ENCODE results near the gene LSAMP.

Gene LSAMP

DNA sequence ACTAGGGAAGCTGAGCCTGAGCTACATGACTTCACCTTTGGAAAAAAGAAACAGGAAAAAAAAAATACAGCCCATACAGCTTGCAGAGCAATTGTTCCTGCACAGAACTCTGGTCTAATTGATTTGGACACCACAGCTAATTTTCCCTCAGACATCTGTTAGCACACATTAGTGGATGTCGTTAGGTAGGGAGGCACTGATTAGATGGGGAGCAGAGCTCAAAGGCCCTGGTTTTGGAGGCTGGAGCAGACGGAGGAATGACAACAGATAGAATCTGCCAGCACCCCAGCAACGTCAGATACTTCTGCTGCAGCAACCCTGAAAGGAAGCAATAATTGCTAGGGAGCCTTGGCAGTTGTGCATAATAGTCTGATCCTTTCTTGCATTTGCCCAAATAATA lies 398.9 kb downstream of the LSAMP start:
- no peak for DNase-seq

DNA sequence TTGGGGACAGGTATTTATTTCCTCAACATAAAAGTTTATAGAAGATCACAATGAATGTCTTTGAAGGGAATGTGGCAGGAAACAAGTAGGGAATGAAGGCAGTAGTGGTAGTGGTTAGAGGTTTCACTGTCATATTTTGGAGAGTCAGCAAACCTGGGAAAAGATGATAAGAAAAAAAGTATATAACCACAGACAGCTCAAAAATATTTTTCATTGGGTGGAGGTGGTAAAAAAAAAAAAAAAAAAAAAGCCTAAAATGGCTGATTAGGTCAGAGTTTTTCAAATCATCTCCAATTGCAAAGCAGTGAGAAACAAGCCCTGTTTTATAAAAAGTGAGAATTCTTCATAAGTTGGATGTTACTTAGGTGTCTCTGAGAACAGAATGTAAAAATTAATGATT lies 400.0 kb downstream of the LSAMP start:
- DNase-seq, result no peak

DNA sequence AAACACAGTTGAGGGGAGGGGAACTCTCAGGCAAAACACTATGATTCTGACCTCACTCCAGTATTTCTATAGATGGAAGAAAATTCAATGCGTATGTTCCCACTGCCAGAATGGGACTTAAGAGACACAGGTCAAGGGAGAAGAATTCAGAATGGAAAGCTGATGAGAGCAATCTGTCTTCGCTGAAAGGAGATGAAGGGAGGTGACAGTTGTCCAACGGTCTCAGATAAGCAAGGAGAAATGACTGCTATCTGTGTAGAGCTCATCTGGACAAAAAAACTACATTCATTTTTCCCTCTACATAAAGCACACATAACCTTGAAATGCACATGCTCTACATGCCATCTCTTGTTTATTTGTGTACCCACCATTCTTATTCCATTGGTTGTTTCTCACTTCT lies 405.1 kb downstream of the LSAMP start:
- no peak for DNase-seq

DNA sequence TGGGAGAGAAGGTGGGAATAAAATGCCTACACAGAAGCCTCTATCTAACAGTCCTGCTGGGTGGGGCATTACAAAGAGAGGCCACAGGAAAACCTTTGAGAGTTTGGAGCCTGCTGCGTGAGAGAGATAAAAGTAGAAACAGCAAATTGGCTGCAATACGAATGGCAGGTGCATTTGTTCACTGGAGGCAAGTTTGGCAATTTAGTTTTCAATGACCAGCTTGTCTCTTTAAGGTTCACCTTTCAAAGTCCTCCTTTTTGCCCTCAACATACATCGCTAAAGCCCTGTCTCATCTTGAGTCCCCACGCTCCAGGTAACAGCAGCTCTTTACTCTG lies 405.7 kb downstream of the LSAMP start:
- no peak for DNase-seq

DNA sequence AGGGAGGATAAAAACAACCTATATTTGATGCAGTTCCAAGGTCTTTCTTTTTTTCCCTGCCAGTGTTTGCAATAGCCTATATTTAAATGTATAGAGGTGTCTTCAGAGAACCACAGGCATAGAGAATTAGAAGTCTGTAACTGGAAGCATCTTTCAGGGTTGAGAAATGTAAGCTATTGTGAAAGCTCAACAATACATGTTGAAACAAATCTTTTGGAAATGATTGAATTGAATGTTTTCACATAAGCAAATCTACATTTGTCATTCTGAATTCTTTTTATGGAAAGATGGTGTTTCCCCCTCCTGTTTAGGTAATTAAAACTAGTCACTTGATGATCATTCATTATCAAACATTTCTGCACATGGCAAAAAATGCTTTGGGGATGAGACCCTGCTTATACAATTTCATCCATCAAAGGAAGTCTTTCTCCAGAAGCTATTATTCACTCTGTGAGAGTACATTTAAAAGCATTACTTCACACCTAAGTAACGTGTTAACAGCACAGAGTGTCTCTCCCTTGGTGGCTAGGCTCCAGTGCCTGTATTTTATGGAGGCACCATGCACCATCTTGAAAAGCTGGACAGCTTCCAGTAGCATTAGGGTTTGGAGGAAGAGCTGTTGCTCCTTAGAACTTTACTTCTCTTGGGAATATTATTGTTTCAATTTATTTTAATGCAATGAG lies 406.2 kb downstream of the LSAMP start:
- DNase-seq, result no peak

DNA sequence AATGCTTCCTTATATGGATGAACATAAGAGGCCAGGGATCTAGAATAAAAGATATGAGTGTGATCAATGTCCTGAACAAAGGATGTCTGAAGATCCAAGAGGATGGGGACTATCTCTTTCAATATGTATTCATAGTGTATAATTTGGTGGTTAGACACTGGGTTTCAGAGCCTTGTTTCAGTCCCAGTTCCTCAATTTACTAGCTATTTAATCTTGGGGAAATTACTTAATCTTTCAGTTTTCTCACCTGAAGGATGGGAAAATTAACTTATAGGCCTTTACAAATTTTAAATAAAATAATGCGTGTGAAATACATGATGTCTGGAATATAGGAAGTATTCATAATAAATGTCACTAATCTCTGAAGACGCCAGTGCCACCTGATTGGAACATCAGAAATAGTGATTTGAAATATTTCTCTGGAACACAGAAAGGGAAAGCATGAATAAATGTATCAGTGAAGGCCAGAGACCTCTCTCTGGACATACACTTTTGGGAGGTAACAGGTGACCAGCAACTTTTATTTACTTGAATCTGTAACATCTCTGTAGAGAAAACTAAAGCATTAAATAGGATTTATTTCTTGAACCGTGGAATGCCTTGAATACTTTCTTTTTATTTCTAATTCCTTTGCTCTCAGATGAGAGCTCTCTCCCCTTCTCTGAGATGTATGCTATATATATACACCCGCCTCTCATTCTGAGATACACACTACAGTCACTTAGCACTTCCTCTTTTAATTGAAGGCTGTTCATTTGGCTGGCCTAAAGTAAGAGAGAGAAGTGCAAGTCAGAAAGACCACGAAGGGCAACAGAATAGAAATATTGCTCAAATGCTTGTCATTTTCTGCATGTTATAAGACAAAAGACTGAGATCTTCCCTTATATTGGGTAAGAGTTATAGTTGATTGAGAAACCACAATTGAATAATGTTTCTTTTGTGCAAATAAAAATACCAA lies 407.1 kb downstream of the LSAMP start:
- DNase-seq, result peak; percentile 2

DNA sequence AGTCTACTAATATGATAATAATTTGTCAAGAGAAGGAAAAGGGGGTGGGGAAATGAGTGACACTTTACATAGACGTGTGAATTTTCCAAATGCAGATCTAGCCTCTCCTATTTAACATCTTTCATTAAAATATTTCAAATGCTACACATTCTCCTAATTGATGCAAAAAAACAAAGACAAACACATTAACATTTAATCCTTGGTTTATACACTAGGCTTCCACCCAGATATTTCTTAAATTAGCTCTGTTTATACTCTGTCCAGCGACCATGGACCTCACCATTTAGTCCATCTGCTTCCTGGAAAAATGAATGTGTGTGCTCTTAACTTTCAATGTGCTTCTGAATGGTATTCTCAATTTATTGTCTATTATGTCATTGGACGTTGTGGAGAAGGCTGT lies 409.9 kb downstream of the LSAMP start:
- no peak for DNase-seq

DNA sequence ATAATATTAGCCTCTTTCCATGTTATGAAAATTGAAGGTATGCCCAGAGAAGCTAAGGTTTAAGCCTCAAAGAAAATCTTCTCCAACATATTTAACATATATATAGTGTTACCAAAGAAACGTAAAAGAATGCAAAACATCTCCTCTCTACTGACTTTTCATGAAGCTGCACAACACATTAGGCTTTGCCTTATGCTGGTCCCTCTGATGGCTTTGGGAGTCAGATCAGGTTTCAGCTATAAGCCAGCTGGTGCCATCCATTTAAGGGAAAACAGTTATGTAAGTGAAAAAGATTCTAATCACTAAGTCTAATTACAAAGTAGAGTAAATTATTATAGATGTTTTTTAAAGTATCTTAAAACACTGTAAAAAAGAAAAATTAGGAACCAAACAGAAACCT lies 410.5 kb downstream of the LSAMP start:
- DNase-seq, result no peak

DNA sequence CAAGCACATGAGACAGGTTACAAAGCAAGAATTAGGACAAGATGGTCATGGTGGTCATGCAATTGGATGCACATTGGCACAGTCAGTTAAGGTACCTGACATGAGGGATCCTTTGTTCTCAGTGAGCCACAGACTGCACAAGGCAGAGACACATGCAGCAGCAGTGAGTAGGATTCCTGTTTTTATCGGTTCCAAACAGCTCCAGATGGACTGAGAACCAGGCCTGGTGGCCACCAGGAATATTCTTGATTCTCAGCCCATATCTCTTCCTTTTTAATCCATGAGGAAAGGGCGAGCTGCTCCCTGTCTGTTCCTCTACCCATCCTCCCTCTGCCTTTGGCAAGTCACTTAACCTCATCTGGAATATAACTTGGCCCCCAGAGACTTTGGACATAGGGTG lies 411.2 kb downstream of the LSAMP start:
- no peak for DNase-seq

DNA sequence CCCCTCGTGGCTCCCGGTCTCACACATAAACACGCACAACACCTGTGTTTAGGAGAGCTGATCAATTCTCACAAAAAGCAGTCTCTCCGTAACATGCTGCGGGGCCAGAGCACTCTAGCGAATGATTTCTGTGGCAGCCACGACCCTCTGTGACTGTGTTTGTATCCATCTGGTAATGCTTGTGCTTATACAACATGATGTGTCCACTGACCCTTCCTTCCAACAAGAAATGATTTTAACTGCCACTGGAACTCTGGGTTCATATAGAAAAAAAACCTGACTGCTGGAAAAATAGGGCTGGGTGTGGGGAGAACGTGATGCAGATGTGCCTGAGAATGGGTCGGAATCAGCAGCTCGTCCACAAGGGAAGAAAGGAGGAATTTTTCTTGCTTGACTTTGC lies 411.8 kb downstream of the LSAMP start:
- no peak for DNase-seq

DNA sequence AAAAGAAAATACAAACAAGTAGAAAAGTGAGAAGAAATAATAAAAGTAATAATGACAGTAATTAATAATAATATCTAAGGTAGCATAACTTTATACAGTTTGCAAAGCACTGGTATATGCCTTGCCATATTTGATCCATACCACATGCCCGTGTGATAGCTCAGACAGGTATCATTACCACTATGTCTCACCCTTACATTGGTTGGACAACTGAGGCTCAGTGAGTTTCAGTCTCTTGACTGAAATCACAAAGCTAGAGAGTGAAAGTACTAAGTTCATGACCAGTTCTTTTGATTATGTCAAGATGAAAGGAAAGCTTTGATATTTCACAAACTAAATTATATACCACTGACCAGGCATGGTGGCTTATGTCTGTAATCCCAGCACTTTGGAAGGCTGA lies 413.1 kb downstream of the LSAMP start:
- DNase-seq, result no peak

DNA sequence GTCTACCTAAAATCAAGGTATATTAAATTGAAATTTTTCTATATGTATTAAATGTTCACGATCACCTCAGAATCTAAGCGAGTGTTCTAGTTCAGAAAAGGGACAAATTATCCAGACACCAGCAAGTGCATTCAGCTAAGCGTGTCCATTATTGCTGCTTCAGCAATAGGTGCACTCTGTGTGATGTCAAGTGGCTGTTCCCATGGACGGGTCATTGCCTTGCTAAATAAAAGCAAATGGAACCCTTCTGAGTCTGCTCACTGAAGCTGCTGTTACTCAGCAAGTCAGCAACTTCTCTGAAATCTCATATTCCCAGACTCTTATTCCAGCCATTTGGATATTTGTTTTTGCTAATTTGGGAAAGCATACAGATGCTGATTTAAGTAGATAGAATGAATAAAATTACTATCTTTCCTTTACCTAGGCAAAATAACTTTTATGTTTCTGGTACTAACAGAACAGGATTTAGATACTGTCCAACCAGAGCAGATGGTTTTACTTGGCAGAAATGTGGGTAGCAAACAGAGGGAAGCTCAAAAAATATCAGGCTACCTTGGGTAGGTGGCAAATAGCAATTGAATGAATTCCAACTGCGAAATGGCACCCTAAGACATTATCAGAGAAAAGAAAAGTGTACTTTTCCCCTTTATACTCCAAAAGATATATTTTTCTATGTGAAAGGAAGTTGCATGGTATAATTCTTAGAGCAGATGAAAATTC lies 415.0 kb downstream of the LSAMP start:
- DNase-seq, result no peak

DNA sequence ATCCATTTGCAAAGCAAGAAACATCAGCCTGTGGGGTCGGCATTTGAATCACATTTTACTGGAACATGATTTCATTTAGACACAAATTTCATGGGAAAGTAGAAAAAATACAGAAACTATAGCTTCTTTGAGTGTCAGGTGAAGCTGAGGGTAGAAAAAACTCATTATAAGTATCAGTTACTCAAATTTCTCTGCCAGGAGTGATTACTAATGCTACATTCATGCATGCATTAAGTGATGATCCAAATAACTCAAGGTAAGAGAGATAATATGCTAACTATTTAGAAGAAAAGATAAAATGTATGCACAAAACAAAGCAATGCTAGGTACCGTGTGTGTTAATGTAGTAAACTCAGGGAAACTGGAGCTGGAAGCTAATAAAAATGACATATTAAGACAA lies 416.0 kb downstream of the LSAMP start:
- DNase-seq, result no peak

DNA sequence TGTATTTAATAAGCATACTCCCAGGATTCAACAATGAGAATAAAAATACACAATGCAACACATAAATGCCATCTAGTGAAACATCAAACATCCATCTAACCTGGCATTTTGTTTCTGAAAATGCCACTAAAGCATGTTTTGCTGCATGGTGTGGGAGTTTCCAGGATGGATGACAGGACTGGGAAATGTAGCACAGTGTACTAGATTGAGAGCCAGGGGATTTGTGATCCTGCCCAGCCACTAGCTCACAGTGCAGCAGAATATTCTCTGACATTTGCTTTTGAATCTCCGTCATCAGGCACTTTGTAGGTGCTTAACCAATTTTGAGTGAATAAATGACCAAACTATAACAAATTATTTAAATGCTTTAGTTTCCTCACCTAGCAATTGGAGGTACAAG lies 417.1 kb downstream of the LSAMP start:
- DNase-seq, result no peak

DNA sequence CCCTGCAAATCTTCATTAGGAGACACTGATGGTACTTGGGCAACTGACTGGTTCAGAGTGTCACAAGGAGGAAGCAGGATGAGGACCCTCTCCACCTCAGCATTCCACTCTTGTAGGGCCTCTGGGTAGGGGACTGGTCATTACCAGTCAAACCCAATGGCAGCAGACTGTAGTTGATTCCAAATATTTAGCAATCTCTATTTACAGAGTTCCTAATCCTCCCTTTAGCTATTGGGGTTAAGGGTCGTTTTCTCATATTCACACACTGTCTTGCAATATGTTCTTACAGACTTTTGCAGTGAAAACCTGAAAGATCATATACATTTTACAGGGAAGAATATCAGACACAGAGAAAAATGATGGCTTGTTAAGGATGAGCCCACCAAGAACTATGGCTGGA lies 424.3 kb downstream of the LSAMP start:
- no peak for DNase-seq

DNA sequence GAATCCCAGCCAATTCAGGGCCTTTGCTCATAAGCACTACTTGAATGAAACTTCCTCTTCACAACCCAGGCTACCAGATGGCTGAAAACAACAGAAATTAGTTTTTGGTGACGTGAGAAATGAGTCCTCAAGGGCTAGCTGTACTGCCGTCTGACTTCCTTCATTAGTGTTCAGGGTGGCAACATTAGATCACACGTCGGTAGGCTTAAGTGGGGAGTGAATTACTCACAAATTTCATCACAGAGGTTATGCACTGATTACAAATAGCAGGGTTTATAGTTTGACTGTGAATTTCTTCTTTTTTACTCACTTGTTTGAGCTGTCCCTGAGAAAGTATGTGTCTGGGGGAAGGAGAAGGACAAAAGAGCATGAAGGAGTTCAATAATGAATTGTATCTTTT lies 424.8 kb downstream of the LSAMP start:
- DNase-seq, result no peak

DNA sequence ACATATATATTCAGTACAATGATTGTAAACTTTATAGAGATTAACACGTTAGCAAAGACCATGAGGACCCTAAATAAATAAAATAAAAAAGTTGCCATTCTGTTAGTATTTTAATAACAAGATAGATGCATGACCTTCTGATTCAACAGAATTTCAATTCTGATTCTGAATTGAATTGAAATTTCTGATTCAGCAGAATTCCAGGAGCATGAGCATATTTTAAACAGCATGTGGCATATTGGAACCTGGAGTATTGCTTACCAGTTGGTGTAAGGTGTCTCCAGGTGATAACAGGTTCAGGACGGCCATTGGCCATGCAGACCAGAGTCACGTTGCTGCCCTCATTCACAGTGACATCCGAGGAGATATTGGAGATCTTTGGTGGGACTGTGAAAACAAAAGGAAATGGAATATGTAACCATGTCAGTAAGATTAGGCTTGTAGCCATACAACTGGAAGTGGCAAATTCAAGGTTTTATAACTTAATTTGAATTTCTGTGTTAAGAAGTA lies 426.0 kb downstream of the LSAMP start:
- no peak for DNase-seq

DNA sequence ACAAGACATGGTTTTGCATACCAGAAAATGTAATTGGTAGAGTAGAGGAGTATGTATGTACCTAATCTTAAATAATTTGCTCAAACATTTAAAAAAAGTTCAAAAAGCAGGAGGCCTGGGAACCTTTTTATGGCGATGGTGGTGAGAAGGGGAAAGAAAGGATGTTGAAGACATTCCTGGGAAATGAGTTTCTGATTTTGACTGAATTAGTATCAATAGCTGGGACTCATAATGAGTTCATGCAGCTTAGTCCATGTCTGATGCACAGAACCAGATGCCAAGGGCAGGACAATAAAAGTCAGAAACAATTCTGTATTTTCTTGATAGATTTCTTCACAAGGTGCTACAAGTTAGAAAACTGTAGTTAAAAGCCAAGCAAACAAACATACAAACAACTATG lies 426.6 kb downstream of the LSAMP start:
- DNase-seq, result no peak

DNA sequence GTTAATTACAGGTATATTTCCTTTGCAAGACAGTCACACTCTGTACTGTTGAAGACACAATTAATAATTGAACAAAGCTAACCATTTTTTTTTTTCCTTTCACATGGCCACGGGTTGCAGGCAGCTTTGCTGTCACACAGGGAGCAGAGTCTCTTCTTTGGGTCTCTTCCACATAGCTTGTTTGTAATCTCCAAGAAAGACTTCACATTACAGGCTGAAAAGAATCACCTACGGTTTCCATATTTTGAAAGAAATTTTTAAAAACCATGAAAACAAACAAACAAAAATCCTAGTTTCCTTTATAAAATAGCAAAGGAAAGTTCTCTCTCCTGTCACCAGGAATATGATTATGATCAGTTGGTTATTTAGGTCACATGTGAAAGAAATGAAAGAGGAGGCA lies 429.4 kb downstream of the LSAMP start:
- no peak for DNase-seq

DNA sequence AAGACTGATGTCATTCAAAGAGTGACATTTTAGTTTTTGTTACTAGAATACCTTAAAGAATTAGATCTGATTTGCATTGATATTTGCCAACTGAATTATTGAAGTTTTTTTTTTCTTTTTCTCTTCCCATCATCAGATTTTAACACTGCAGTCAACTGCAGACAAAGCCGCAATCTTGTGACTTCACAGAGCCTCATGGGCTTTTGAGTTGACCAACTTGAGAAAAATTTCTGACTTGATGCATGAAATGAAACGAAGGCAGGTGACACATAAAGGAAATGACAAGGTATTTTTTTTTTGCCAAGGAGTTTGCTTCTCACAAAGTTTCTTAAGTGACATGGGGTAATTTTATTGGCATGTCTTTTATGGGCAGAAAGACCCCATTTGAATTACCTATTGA lies 438.3 kb downstream of the LSAMP start:
- no peak for DNase-seq

DNA sequence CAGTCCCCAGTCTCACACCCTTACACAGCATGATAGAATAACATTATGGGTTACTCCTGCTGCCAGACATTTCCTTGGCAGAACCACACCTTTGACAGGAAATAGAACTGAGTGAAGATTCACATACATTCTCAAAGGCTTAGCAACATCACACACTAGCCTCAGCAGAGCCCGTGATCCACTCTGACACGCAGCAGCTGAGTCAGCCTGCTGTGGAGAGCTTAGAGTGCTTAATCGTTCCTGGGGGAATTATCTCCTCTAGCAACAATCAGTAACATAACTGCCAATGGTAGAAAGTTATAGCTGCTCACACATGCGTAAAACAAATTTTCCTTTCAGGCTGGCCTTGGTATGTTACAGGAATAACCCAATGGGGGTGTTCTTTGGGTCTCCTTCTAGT lies 439.9 kb downstream of the LSAMP start:
- no peak for DNase-seq

DNA sequence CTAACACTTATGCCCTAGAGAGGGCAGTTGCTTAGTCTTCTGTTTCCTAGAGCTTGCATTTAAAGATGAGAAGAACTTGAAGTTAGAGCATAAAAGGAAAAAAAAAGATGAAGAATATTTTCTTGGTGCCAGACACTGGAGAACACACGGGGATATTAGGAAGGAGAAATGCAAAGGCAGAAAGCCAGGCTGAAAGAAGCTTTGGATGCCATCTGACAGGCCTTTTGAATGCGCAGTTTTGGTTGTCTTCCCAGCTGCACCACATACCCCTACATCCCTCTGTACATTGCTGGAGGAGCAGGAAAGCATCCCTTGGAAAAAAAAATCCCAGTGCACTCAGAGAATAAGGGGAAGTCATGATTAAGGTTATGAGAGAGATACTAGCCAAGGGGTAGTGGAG lies 443.1 kb downstream of the LSAMP start:
- DNase-seq, result no peak

DNA sequence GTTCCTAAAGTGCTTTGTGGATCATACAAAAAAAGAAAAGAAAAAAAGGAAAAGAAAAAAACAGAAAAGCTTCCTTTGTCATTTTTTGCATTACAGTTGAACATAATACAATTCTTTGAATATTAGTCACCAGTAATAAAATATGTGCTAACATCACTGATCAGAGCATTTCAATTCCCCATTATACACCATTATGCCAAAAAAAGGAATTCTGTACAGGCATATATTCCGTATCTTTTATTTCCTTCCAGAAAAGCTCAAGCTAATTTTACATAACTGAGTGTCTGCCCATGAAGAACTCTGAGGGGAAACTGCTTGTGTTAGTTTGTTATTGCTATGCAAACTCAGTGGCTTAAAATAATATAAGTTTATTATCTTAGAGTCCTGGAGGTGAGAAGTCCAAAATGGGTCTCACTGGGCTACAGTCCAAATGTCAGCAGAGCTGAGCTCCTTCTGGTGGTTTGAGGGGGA lies 444.1 kb downstream of the LSAMP start:
- DNase-seq, result no peak

DNA sequence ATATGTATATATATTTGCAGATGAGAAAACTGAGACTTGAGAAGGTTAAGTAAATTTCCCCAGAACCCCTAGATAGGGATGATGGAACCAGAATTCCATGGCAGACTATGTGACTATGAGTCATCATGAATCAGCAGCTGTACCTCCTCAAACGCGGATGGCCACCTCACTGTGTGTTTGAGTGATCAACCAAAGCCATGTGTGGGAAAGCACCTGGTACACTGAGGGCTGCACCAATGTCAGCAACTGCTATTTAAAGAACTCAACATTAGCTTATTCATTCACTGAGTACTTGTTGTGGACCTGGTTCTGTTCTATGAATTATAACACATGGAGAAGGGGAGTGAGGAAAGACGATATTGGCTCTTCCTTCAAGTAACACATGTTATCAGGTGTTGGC lies 445.0 kb downstream of the LSAMP start:
- DNase-seq, result no peak
